OCI-LY7 (cell line): Measurements from ENCODE around the gene MYL2. TPM values are rescaled to one million over a fixed set of nuclear protein-coding genes. Genes with fewer than 3 reads are reported as not detected.
"Not testable (repeated sequence)": the region's sequence is repeated elsewhere in the genome, so short reads cannot be mapped to it uniquely, and the experiment has no call there.

ENCODE experiments used
- BruUV-seq: library from RNA; stranded (reverse); fragments of 400-500 nt; replicated peaks from 2 replicates; lab custom pipeline; 2021; lab: Mats Ljungman, UMichigan
- CTCF ChIA-PET: fragments of 300-600 bp; sonication (Branson Sonifier 250); formaldehyde crosslinking; loops from one replicate; lab custom pipeline; 2022; ENCODE audit warnings: antibody characterized with exemption; ENCODE audit not compliant: unreplicated experiment; lab: Charles Lee
- POLR2A ChIA-PET: fragments of 300-600 bp; sonication (Branson Sonifier 250); formaldehyde crosslinking; loops from one replicate; lab custom pipeline; 2022; ENCODE audit warnings: antibody characterized with exemption; lab: Charles Lee
- DNase-seq: peaks from one replicate; pipeline ENCODE4 v3.0.0-alpha.2; 2015; ENCODE audit warnings: low spot score
- H2AFZ ChIP-seq: fragments of 200-600 bp; sonication (generic), shearing (Covaris generic); 2 replicates; pipeline ENCODE4 v1.6.1; 2014; ENCODE audit warnings: mild to moderate bottlenecking, antibody characterized with exemption, low read length, moderate library complexity
- H3K27ac ChIP-seq: fragments of 200-600 bp; sonication (generic); 2 replicates; pipeline ENCODE4 v1.5.1; 2014; ENCODE audit warnings: mixed run types, low read depth, mild to moderate bottlenecking, moderate library complexity, low read length, inconsistent platforms; ENCODE audit not compliant: poor library complexity, severe bottlenecking
- H3K36me3 ChIP-seq: fragments of 200-600 bp; sonication (generic); 2 replicates; pipeline ENCODE4 v1.6.1; 2014; ENCODE audit warnings: mild to moderate bottlenecking, antibody characterized with exemption, low read length, moderate library complexity, mixed read lengths; ENCODE audit not compliant: insufficient read depth
- H3K4me1 ChIP-seq: fragments of 200-600 bp; sonication (generic); 2 replicates; pipeline ENCODE4 v1.5.1; 2014; ENCODE audit warnings: mild to moderate bottlenecking, low read length; ENCODE audit not compliant: insufficient read depth, poor library complexity, severe bottlenecking
- H3K4me2 ChIP-seq: fragments of 200-600 bp; sonication (generic); 2 replicates; pipeline ENCODE4 v1.6.1; 2014; ENCODE audit warnings: mild to moderate bottlenecking, low read length
- H3K4me3 ChIP-seq: fragments of 200-600 bp; sonication (generic); 2 replicates; pipeline ENCODE4 v1.5.1; 2014; ENCODE audit warnings: mild to moderate bottlenecking, low read depth, low read length; ENCODE audit not compliant: poor library complexity, severe bottlenecking
- H3K79me2 ChIP-seq: fragments of 200-600 bp; sonication (generic); 2 replicates; pipeline ENCODE4 v1.6.1; 2016; ENCODE audit warnings: low read depth, mild to moderate bottlenecking, low read length, moderate library complexity, mixed read lengths; ENCODE audit not compliant: insufficient read depth
- H3K9me2 ChIP-seq: fragments of 200-600 bp; sonication (generic); 2 replicates; pipeline ENCODE4 v1.6.1; 2016; ENCODE audit warnings: mild to moderate bottlenecking, low read length, mixed read lengths; ENCODE audit not compliant: insufficient read depth
- H3K9me3 ChIP-seq: fragments of 200-600 bp; sonication (generic); 2 replicates; pipeline ENCODE4 v1.6.1; 2014; ENCODE audit warnings: mild to moderate bottlenecking, mixed run types, low read length, mixed read lengths
- H4K20me1 ChIP-seq: fragments of 200-600 bp; sonication (generic); 2 replicates; pipeline ENCODE4 v1.6.1; 2014; ENCODE audit warnings: mild to moderate bottlenecking, antibody characterized with exemption, low read length, moderate library complexity, mixed read lengths; ENCODE audit not compliant: insufficient read depth
- EZH2phosphoT487 ChIP-seq: fragments of 200-600 bp; sonication (generic); IDR thresholded peaks from 2 replicates; pipeline ENCODE4 v1.6.1; 2018; ENCODE audit warnings: low read depth, borderline replicate concordance, mild to moderate bottlenecking, mixed run types, antibody characterized with exemption, low read length, moderate library complexity, mixed read lengths
- intact Hi-C: fragments of 100-400 bp; cut with micrococcal nuclease; formaldehyde crosslinking; loops from one replicate; pipeline ENCODE4 v1.10.0; 2022; ENCODE audit not compliant: unreplicated experiment
- total RNA-seq, 2 experiments: library from RNA; depleted of rRNA in 1 of 2; stranded (reverse); fragments of >200 nt in 1 of 2; shearing (Covaris generic) in 1 of 2; gene quantifications; 2 replicates each; pipeline ENCODE4 v1.2.3, GENCODE V29; 2014 to 2022
- TF ChIP-seq, protein P1 (sequence below): fragments of 200-600 bp; sonication (generic); conservative IDR thresholded peaks from 2 replicates; pipeline ENCODE4 v1.5.1; 2014; ENCODE audit warnings: mild to moderate bottlenecking, antibody characterized with exemption, low read length, moderate library complexity, mixed read lengths

MYL2 gene
- total RNA-seq, 2 experiments from 2014 or later, result 7.4 TPM; not detected in 1

DNA sequence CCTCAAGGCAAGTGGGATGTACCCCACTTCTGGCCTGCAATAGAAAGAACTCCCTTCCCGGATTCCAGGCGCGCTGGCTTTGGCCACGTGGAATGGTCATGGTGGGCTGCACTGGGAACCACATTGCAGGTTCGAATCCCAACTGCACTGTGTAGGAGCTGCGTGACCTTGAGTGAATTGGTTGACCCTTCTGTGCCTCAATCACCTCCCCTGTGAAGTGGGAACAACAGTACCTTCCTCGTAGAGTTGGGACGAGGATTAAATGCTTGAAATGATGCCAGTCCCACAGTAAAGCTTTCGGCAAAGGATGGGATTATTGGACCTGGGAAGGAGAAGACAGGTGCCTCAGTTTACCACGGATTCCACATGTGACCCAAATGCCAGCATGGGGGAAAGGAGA is 36.8 kb upstream of the MYL2 start:
- H3K27ac ChIP-seq, result no peak overlapping the region
- no peaks in the 10 kb centered on the region for H4K20me1 ChIP-seq
- no TSS peak for BruUV-seq
- no peaks in the 10 kb centered on the region for H3K79me2 ChIP-seq
- ChIA-PET POLR2A (no interaction called here), CTCF (no interaction called here)
- no peaks in the 10 kb centered on the region for H3K9me2 ChIP-seq
- peaks cover 5% of the 10 kb centered on the region; the same call in 1 of the 2 replicates for H3K9me3 ChIP-seq
- H3K4me3 ChIP-seq, result no peak overlapping the region
- no peak overlapping the region for H2AFZ ChIP-seq
- no peaks in the 10 kb centered on the region for H3K4me1 ChIP-seq
- no peak for TF ChIP-seq EZH2phosphoT487
- TF ChIP-seq, protein P1, sequence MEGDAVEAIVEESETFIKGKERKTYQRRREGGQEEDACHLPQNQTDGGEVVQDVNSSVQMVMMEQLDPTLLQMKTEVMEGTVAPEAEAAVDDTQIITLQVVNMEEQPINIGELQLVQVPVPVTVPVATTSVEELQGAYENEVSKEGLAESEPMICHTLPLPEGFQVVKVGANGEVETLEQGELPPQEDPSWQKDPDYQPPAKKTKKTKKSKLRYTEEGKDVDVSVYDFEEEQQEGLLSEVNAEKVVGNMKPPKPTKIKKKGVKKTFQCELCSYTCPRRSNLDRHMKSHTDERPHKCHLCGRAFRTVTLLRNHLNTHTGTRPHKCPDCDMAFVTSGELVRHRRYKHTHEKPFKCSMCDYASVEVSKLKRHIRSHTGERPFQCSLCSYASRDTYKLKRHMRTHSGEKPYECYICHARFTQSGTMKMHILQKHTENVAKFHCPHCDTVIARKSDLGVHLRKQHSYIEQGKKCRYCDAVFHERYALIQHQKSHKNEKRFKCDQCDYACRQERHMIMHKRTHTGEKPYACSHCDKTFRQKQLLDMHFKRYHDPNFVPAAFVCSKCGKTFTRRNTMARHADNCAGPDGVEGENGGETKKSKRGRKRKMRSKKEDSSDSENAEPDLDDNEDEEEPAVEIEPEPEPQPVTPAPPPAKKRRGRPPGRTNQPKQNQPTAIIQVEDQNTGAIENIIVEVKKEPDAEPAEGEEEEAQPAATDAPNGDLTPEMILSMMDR, result no peak
- intact Hi-C loops, result no loop called here
- H3K36me3 ChIP-seq, result no peaks in the 10 kb centered on the region
- no peak for DNase-seq
- no peak overlapping the region for H3K4me2 ChIP-seq

DNA sequence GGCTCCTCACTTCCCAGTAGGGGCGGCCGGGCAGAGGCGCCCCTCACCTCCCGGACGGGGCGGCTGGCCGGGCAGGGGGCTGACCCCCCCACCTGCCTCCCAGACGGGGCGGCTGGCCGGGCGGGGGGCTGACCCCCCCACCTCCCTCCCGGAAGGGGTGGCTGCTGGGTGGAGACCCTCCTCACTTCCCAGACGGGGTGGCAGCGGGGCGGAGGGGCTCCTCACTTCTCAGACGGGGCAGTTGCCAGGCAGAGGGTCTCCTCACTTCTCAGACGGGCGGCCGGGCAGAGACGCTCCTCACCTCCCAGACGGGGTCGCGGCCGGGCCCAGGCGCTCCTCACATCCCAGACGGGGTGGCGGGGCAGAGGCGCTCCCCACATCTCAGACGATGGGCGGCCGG is 30.5 kb upstream of the MYL2 start:
- H2AFZ ChIP-seq, H4K20me1 ChIP-seq, H3K27ac ChIP-seq, H3K79me2 ChIP-seq, POLR2A ChIA-PET, H3K4me1 ChIP-seq, H3K36me3 ChIP-seq, H3K4me2 ChIP-seq, intact Hi-C loops, CTCF ChIA-PET, BruUV-seq, H3K4me3 ChIP-seq, H3K9me2 ChIP-seq, DNase-seq: not testable (repeated sequence)
- H3K9me3 ChIP-seq, result peaks cover 18% of the 10 kb centered on the region

DNA sequence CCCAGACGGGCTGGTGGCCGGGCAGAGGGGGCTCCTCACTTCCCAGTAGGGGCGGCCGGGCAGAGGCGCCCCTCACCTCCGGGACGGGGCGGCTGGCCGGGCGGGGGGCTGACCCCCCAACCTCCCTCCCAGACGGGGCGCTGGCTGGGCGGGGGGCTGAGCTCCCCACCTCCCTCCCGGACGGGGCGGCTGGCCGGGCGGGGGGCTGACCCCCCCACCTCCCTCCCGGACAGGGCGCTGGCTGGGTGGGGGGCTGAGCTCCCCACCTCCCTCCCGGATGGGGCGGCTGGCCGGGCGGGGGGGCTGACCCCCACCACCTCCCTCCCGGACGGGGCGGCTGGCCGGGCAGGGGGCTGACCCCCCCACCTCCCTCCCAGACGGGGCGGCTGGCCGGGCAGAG is 30.1 kb upstream of the MYL2 start:
- POLR2A ChIA-PET, H4K20me1 ChIP-seq, H3K4me2 ChIP-seq, CTCF ChIA-PET, H2AFZ ChIP-seq, H3K79me2 ChIP-seq, H3K27ac ChIP-seq, H3K36me3 ChIP-seq, DNase-seq, BruUV-seq, H3K9me2 ChIP-seq, H3K4me3 ChIP-seq, intact Hi-C loops, H3K4me1 ChIP-seq: not testable (repeated sequence)
- H3K9me3 ChIP-seq, result peaks cover 18% of the 10 kb centered on the region

DNA sequence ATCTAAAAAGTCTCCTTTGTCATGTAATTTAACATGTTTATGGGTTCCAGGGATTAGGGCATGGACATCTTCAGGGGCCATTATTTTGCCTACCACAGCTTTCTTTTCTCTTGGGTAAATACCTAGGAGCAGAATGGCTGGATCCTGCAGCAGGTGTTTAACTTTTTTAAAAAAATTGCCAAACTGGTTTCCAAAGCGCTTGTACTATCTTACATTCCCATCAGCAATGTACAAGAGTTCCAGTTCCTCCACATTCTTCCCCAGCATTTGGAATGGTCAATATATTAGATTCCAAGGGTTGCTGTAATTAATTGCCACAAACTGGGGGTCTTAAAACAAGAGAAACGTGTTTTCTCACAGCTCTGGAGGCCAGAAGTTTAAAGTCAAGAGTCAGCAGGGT is 27.7 kb upstream of the MYL2 start:
- Histone ChIP-seq H3K79me2 (no peaks in the 10 kb centered on the region), H3K4me3 (no peak overlapping the region), H2AFZ (no peak overlapping the region), H3K4me1 (no peaks in the 10 kb centered on the region), H4K20me1 (no peaks in the 10 kb centered on the region), H3K27ac (no peak overlapping the region), H3K9me3 (peaks cover 18% of the 10 kb centered on the region), H3K36me3 (no peaks in the 10 kb centered on the region), H3K4me2 (no peak overlapping the region), H3K9me2 (no peaks in the 10 kb centered on the region)
- TF ChIP-seq, protein P1, result no peak
- no peak for TF ChIP-seq EZH2phosphoT487
- no TSS peak for BruUV-seq
- intact Hi-C loops, result no loop called here
- ChIA-PET CTCF (no interaction called here), POLR2A (interaction anchor here (0.5 to 1.1 kb wide), 2 partner anchors 8 to 196 kb away, joined by 3 read pairs; no protein-coding TSS in a partner anchor)
- DNase-seq, result no peak
